A204.1 (cell line): Measurements from ENCODE around the gene NUP160.
"Not testable (repeated sequence)": the region's sequence is repeated elsewhere in the genome, so short reads cannot be mapped to it uniquely, and the experiment has no call there.

Experiments used
- FAIRE-seq: peaks from 2 replicates; lab custom pipeline; 2012; peaks lifted over from hg19 to GRCh38; lab: Jason Lieb, UNC

Gene NUP160

DNA sequence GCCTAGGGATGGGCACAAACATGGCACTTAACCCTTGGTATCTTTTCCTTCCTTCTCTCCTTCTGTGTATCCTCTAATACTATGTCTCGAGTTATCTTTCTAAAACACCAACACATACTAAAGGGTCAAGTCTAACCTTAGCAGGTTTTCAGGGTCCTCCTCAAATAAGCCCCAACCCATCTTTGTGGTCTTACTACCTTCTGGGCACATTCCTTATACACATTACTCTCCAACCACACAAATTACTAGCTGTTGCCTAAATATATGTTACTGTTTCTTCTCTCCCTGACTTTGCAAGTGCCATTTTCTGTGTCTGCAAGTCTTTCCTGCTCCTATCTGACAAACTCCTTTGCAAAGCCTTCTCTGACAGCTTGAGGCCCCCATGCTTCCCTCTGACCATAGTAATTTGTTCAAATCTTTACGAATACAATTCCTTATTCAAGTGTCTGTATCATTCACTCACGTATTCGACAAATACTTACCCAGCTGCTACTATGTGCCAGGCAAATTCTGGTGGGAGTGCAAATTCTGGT, 15.8 kb upstream of the NUP160 start:
- no peak for FAIRE-seq

GRCh38 chr11:47863189-47863897, 15.2 kb upstream of the NUP160 start:
- no peak for FAIRE-seq

- FAIRE-seq = no peak
These were observed 13.6 kb upstream of the NUP160 start for GRCh38 chr11:47861728-47862127.

GRCh38 chr11:47860536-47860935, 12.4 kb upstream of the NUP160 start:
- no peak for FAIRE-seq

GRCh38 chr11:47857892-47858543, 9.9 kb upstream of the NUP160 start:
- FAIRE-seq = no peak

- no peak for FAIRE-seq
These were observed 9.3 kb upstream of the NUP160 start for GRCh38 chr11:47857485-47857884.

- no peak for FAIRE-seq
These were observed 8.0 kb upstream of the NUP160 start for GRCh38 chr11:47856186-47856585.

GRCh38 chr11:47854667-47855066, 6.5 kb upstream of the NUP160 start:
- FAIRE-seq = no peak

GRCh38 chr11:47852053-47852452, 3.9 kb upstream of the NUP160 start:
- FAIRE-seq = no peak

- FAIRE-seq = no peak
These were observed 2.2 kb upstream of the NUP160 start for GRCh38 chr11:47850337-47850736.

DNA sequence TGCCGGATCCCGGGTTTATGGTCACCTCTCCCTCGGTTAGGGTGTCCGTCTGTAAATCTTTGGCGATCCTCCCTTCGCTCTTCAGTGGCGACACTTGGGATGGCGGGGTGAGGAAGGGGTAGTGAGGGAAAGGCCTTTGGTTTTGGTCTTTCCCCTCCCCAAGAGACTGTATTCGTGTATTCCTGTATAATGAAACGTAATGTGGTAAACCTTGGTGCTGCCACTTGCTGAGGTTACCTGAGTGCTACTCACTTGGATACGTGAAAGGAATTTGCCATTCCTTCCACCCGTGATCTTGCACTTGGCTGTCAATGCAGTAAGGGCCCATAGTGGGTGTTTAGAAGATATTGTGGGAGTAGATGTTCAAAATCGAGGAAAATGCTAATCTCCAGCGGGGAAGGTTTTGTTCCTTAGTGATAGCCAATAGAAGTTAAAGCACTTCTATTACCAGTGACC, 578 bp upstream of the NUP160 start:
- no peak for FAIRE-seq

DNA sequence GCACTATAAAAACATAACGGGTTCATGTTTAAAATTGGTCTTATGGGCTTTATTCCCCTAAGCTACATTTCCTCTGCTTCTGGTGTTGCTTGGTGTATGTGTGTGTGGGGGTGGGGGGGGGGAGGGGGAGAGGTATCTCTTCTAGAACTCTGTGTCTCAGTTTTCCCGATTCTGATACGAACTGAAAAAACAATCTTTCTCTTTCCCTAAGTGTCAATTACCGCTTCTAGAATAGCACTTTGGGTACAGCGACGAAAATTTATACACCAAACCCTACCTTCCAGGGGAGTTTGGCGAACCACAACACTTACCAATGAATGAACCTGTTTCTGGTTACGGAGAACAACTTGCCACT, 636 bp downstream of the NUP160 start:
- no peak for FAIRE-seq

- FAIRE-seq = no peak
These were observed 1.2 kb downstream of the NUP160 start for GRCh38 chr11:47846998-47847397.

DNA sequence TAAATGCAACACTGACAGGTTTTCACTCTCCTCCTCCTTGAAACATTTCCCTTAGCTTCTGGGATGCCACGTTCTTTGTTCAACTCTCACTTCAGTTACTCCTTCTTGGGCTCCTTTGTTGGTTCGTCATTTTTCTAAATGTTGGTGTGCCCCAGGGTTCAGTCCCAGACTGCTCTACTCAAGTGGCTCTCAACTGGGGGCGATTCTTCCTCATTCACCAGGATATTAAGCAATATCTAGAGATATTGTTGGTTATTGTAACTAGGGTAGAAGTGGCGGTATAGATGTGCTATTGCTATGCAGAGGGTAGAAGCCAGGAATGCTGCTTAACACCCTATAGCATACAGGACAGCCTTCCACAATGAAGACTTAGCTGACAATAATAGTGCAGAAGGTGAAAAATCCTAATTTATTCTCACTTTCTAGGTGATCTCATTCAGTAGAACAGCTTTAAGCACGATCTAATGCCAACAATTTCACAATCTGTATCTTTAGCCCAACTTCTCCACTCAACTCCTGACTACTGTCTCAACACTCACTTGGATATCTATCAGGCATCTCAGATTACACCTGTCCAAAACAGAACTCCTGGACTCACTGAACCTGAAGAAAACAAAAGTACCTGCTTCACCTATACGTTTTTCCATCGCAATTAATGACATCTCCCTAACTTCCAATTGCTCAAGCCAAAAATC, 4.6 kb downstream of the NUP160 start:
- FAIRE-seq = no peak

DNA sequence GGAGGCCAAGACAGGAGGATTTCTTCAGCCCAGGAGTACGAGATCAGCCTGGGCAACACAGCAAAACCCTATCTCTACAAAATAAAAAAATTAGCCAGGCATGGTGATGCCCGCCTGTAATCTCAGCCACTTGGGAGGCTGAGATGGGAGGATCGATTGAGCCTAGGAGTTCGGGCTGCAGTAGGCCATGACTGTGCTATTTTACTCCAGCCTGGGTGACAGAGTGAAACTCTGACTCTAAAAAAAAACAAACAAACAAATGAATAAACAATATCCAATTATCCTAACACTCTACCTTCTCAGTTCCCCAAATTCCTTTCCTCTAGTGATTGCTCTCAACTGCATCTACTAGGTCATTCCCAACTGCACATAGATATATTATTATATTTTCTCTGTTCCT, 5.4 kb downstream of the NUP160 start:
- no peak for FAIRE-seq

DNA sequence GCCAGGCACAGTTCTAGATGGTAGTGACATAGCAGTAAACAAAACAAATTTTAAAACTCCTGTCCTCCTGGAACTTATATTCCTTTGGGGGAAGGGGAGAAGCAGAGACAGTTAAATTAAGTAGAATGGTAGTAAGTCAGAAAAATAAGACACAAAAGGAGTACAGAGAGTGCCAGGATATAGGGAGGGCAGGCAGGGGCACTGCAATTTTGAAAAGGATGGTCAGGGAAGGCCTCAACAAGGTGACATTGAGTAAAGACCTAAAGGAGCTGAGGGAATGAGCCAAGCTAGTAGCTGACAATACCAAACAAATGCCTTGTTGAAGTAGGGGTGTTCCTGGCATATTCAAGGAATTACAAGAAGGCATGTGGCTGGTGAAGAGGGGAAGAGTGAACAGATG, 10.2 kb downstream of the NUP160 start:
- FAIRE-seq = no peak

GRCh38 chr11:47837292-47837691, 10.9 kb downstream of the NUP160 start:
- no peak for FAIRE-seq

GRCh38 chr11:47830013-47830412, 18.1 kb downstream of the NUP160 start:
- not testable (repeated sequence) for FAIRE-seq

DNA sequence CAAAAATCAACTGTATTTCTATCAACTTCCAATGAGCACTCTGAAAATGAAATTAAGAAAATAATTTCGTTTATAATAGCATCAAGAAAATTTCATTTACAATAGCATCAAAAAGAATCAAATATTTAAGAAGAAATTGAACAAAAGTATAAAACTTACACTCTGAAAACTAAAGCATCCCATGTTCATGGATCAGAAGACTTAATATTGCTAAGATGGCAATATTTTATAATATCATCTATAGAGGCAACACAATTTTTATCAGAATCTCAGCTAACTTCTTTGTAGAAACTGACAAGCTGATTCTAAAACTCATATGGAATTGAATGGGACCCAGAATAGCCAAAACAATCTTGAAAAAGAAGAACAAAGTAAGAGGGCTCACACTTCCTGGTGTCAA, 19.9 kb downstream of the NUP160 start:
- FAIRE-seq = no peak

DNA sequence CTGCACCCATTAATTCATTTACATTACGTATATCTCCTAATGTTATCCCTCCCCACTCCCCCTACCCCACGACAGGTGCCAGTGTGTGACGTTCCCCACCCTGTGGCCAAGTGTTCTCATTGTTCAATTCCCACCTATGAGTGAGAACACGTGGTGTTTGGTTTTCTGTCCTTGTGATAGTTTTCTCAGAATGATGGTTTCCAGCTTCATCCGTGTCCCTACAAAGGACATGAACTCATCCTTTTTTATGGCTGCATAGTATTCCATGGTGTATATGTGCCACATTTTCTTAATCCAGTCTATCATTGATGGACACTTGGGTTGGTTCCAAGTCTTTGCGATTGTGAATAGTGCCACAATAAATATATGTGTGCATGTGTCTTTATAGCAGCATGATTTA, 25.5 kb downstream of the NUP160 start:
- FAIRE-seq = not testable (repeated sequence)

GRCh38 chr11:47819743-47820142, 28.4 kb downstream of the NUP160 start:
- FAIRE-seq = no peak

GRCh38 chr11:47800759-47801158, 47.4 kb downstream of the NUP160 start:
- FAIRE-seq = no peak

DNA sequence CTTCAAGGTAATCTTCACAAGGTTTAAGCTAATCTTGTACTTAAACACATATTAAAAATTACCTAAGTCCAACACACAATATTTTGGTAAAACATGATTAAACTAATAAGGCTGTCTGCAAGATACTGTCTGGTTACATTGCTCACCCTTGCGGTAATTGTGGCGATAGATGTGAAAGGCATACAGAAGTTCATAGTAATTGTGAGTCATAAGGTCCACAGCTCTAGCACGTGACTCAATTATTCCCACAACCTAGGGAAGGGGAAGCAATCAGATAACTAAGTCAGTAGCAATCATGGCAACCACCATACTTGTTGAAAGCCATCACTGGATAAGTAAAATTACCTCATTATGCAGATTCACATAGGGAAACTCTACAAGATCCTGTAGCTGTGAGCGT, 50.5 kb downstream of the NUP160 start:
- FAIRE-seq = no peak
